Measurements from ENCODE around the gene BAK1.
"Not testable (repeated sequence)": the region's sequence is repeated elsewhere in the genome, so short reads cannot be mapped to it uniquely, and the experiment has no call there.

BAK1 gene

DNA sequence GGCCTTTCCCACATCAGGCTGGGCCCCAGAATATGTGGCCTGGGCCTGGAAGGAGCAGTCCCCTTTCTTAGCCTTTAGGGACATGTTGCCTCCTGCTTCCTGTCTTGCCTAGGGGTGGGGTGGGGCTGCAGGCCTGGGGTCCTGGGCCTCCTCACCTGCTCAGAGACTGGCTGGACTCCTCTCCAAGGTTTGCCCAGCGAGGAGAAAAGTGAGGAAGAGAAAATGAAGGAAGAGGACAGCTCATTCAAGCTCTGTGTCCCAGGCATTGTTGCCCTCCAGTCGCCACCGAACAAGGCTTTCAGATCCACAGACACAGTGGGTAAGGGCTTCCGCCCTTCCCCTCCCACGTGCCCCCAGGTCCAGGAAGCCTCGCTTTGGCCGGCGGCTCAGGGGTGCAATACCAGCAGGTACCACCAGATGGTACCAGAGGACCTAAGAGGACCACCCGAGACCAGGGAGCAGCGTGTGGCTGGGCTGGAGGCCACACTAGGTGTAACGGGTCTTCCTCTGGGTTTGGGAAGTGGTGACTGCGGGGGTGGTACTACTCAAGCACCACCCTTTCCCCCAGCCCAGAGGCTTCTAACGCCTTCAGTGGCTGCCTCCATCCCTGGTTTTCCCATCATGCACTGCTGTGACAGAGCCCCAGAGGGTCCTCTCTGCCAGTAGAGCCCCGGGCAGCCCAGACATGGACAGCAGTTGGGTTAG lies 5.5 kb upstream of the BAK1 start:
- DNase-seq: no peak

GRCh38 chr6:33584700-33585402 lies 4.8 kb upstream of the BAK1 start:
- DNase-seq: no peak

- no peak for DNase-seq
Observed at GRCh38 chr6:33583591-33584155, 3.6 kb upstream of the BAK1 start.

DNA sequence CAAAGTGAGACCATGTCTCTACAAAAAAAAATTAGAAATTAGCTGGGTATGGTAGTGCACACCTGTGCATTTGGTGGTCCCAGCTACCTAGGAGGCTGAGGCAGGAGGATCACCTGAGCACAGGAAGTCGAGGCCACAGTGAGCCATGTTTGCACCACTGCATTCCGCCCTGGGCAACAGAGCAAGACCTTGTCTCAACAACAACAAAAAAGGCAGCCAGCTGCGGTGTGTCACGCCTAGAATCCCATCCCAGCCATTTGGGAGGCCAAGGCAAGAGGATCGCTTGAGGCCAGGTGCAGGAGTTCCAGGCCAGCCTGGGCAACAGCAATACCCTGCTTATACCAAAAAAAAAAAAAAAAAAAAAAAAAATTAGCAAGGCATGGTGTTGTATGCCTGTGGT lies 1.1 kb upstream of the BAK1 start:
- no peak for DNase-seq

DNA sequence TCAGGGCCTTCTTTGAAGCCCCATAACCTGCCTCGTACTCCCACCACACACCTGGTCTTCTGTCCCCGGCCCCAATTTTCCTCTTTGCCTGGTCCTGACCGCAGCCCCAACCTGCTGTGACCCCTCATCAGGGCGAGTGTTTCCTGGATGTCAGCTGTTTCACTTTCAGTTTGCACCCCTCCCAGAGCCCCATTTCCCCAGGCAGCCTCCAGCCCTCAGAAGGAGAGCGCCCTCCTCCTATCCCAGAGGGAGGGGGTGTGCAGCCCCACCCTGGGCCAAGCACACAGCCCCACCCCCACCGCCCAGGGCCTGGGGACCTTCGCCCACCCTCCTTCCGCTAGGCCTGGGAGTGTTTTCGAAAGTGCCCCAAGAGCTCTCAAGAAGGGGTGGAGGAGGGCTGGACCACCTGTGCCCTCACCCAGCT lies 1.5 kb downstream of the BAK1 start:
- DNase-seq: no peak

GRCh38 chr6:33578164-33578563 lies 1.9 kb downstream of the BAK1 start:
- DNase-seq: no peak

DNA sequence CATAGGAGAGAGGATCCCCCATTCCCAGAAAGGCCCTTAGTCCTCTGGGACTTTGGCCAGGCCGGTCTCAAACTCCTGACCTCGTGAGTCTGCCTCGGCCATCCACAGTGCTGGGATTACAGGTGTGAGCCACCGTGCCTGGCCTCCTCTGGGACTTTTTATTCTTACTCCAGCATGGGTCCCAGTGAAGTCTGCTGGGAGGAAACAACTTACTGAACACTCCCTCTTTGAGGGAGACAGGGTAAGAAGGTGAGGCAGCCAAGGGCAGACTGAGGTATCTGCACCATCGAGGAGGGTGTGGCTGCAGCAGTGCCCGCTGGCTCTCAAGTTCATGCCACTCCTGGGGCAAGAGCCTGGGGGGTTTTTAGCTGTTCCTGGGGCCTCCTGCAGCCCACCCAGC lies 2.4 kb downstream of the BAK1 start:
- DNase-seq: no peak

DNA sequence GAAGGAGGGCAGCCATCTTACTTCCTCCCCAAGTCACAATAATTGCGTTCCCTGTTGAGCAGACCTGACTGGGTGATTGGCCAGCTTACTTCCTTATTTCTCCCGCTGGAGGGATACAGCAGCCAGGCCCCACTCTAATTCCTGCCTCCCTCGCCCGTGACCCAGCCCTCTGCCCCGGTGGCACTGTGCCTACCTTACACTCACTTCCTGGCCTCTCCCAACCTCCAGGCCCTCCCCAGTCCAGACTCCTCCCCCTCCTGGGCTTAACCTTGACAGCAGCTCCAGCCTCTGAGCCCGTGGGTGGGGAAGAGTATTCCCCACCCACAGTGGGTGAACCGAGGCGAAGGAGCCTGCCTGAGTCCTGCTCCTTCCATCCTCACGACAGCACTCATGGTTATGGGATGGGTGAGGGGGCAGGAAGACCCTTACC lies 3.0 kb downstream of the BAK1 start:
- no peak for DNase-seq

DNA sequence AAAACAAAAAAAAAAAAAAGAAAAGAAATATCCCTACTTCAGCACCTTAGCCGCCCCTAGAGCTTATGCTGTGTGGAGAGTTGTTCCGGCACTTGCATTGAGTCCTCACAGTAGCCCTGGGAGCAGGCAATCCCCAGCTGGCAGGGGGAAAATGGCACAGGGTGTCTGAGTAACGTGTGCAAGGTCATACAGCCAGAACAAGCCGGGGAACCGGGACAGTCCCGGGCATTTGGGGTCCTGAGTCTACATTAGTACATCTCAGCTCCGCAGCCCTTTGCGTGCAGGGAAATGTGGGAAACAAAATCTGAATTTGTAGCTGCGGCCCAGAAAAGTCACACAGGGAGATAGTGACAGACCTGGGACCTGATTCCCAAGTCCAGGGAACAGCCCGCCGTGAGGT lies 3.4 kb downstream of the BAK1 start:
- no peak for DNase-seq

GRCh38 chr6:33575211-33575610 lies 4.9 kb downstream of the BAK1 start:
- DNase-seq: no peak

DNA sequence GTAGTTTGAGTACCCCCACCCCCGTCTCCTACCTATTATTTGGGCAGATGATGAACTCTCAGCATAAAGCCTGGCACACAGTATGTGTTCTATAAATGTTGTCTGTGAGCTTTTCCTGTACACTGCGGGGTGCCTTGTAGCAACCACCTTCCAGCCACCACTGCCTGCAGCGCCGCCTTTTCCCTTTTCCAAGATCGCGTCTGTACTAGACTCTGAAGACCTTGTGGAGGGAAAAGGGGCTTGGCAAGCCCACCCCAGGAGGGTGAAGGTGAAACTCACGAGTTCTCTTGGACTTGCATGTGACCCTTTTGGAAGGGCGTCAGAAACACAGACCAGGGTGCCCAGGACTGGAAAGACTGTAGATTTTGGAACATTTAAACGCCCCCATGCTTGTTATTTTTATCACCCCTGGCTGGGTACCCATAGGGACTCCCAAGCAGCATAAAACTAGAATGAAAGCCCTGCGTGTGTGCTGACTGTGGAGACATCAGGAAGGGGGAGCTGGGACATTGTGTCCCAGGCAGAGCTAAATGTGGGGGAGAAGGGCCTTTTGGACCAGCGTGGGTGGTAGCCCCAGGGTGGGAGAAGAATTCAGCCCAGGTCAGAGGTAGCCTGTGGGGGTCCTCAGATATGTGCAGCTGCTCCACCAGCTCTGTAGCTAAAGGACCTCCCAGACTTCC lies 8.3 kb downstream of the BAK1 start:
- DNase-seq: no peak

- peak; percentile 74 for DNase-seq
Observed at GRCh38 chr6:33570806-33571636, 9.1 kb downstream of the BAK1 start.

DNA sequence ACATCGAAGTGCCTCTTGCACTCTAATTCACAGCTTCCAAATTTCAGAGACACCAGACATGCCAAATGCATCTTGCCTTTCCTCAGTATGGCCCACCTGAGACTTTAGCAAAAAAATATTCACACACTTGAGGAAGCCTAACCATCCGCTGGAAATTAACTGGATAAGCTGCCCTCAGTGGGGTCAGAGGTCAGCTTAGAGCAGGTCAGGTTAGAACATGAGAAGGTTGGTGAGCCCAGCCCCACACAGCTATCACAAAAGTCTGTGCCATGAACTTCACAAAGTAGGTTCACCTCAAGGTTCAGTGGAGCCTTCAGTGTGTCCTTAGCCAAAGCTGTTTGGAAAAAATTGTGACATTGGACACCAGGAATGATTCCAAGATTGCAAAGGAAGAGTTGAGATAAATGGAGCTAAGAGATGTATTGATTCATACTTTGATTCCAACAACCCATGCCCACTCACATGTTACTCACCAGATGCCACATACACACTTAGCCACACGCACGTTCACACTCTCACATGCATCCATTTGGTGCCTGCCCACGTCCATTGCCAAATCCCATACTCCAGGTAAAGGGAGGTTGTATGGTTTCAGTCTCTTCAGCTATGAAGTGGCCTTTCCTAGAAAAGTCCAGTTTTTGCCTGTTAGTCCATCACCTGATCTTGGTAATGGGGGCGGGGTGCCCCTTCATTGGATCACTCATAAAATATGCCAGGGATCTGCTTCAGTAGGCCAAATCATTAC lies 11.1 kb downstream of the BAK1 start:
- DNase-seq: no peak

GRCh38 chr6:33567836-33568235 lies 12.2 kb downstream of the BAK1 start:
- DNase-seq: no peak

- DNase-seq: no peak
Observed at GRCh38 chr6:33566182-33567084, 13.6 kb downstream of the BAK1 start.

GRCh38 chr6:33558801-33559200 lies 21.3 kb downstream of the BAK1 start:
- no peak for DNase-seq

GRCh38 chr6:33557376-33557775 lies 22.7 kb downstream of the BAK1 start:
- no peak for DNase-seq

GRCh38 chr6:33552883-33553282 lies 27.2 kb downstream of the BAK1 start:
- DNase-seq: not testable (repeated sequence)

GRCh38 chr6:33552252-33552651 lies 27.8 kb downstream of the BAK1 start:
- DNase-seq: no peak

GRCh38 chr6:33551538-33551937 lies 28.5 kb downstream of the BAK1 start:
- no peak for DNase-seq

GRCh38 chr6:33549896-33550295 lies 30.2 kb downstream of the BAK1 start:
- no peak for DNase-seq
